ENCODE measurements around the gene HMBS.

HMBS gene

GRCh38 chr11:119078675-119079420, 5.8 kb upstream of the HMBS start:
- no peak overlapping the region for H3K4me3 ChIP-seq (ENCODE audit: low read depth, low read length)
- H3K9me3 ChIP-seq (ENCODE audit: control insufficient read depth, insufficient read depth, low read length), result no peaks in the 10 kb centered on the region
- peaks cover 42% of the 10 kb centered on the region for H3K36me3 ChIP-seq (ENCODE audit: control insufficient read depth, insufficient read depth, low read length)

DNA sequence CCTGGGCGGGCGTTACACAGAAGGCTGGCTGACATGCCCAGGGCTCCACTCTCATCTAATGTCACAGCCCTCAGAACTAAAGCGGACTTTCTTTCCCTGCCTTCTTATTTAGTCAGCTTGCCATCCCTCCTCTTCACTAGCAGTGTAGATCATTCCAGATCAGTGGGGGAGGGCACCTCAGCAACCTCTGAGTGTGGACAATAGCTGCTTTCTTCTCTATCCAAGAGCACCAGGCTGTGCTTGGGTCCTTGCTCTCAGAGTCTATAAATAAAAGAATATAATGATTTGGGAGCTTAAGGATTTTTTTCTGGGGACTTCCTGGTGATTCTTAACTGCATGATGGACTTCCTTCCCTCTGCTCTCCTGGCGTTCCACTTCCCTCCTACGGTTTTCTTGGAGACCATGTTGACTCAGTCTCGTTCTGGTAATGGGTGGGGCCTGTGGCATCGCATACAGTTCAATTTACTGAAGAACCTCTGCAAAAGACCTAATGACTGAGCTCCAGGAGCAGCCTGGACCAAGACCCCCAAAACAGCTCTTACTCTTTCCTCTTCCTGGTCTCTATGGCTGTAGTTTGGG, 2.9 kb upstream of the HMBS start:
- no peaks in the 10 kb centered on the region for H3K4me1 ChIP-seq (ENCODE audit: control insufficient read depth, insufficient read depth, low read length)
- no peak overlapping the region for H3K4me3 ChIP-seq (ENCODE audit: low read depth, low read length)
- H3K9me3 ChIP-seq (ENCODE audit: control insufficient read depth, insufficient read depth, low read length), result no peaks in the 10 kb centered on the region
- H3K27me3 ChIP-seq (ENCODE audit: control insufficient read depth, insufficient read depth, low read length), result no peaks in the 10 kb centered on the region
- peaks cover 37% of the 10 kb centered on the region for H3K36me3 ChIP-seq (ENCODE audit: control insufficient read depth, insufficient read depth, low read length)
- H3K9ac ChIP-seq (ENCODE audit: low read depth, low read length), result no peak overlapping the region

More at GRCh38 chr11:119078675-119079420, 5.8 kb upstream of the HMBS start:
- no peaks in the 10 kb centered on the region for H3K27me3 ChIP-seq (ENCODE audit: control insufficient read depth, insufficient read depth, low read length)
- H3K9ac ChIP-seq (ENCODE audit: low read depth, low read length), result no peak overlapping the region
- H3K4me1 ChIP-seq (ENCODE audit: control insufficient read depth, insufficient read depth, low read length), result no peaks in the 10 kb centered on the region

GRCh38 chr11:119085437-119085847, 761 bp downstream of the HMBS start:
- Histone ChIP-seq H3K4me3 (ENCODE audit: low read depth, low read length) (peak overlapping the region; percentile 83), H3K27me3 (ENCODE audit: control insufficient read depth, insufficient read depth, low read length) (no peaks in the 10 kb centered on the region)

DNA sequence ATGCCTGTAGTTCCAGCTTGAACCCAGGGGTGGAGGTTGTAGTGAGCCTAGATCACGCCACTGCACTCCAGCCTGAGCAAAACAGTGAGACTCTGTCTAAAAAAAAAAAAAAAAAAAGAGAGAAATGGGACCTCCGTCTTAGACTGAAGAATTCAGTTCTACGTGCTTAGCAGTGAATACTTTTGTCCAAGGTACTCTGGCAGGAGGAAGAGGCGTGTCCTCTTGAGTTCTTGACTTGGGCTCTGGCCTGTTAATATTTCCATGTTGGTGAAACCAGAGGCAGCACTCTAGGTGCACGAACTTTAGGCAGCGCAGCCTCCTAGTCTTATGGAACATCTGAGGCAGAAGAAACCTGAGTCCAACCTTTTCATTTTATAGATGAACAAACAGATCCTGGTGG, 2.4 kb downstream of the HMBS start:
- peaks cover 2% of the 10 kb centered on the region for H3K4me1 ChIP-seq (ENCODE audit: control insufficient read depth, insufficient read depth, low read length)
- no peak overlapping the region for H3K9ac ChIP-seq (ENCODE audit: low read depth, low read length)
- no peak overlapping the region for H3K4me3 ChIP-seq (ENCODE audit: low read depth, low read length)

More at GRCh38 chr11:119085437-119085847, 761 bp downstream of the HMBS start:
- H3K36me3 ChIP-seq (ENCODE audit: control insufficient read depth, insufficient read depth, low read length), result peaks cover 15% of the 10 kb centered on the region
- H3K4me1 ChIP-seq (ENCODE audit: control insufficient read depth, insufficient read depth, low read length), result no peaks in the 10 kb centered on the region
- H3K9ac ChIP-seq (ENCODE audit: low read depth, low read length), result peak overlapping the region; percentile 98
- no peaks in the 10 kb centered on the region for H3K9me3 ChIP-seq (ENCODE audit: control insufficient read depth, insufficient read depth, low read length)

GRCh38 chr11:119087747-119088241, 3.1 kb downstream of the HMBS start:
- Histone ChIP-seq H3K9me3 (ENCODE audit: control insufficient read depth, insufficient read depth, low read length) (no peaks in the 10 kb centered on the region), H3K27me3 (ENCODE audit: control insufficient read depth, insufficient read depth, low read length) (no peaks in the 10 kb centered on the region), H3K4me3 (ENCODE audit: low read depth, low read length) (no peak overlapping the region), H3K36me3 (ENCODE audit: control insufficient read depth, insufficient read depth, low read length) (peaks cover 6% of the 10 kb centered on the region), H3K4me1 (ENCODE audit: control insufficient read depth, insufficient read depth, low read length) (peaks cover 2% of the 10 kb centered on the region), H3K9ac (ENCODE audit: low read depth, low read length) (no peak overlapping the region)

More for the DNA sequence above, 2.4 kb downstream of the HMBS start:
- Histone ChIP-seq H3K9me3 (ENCODE audit: control insufficient read depth, insufficient read depth, low read length) (no peaks in the 10 kb centered on the region), H3K36me3 (ENCODE audit: control insufficient read depth, insufficient read depth, low read length) (peaks cover 6% of the 10 kb centered on the region), H3K27me3 (ENCODE audit: control insufficient read depth, insufficient read depth, low read length) (no peaks in the 10 kb centered on the region)

DNA sequence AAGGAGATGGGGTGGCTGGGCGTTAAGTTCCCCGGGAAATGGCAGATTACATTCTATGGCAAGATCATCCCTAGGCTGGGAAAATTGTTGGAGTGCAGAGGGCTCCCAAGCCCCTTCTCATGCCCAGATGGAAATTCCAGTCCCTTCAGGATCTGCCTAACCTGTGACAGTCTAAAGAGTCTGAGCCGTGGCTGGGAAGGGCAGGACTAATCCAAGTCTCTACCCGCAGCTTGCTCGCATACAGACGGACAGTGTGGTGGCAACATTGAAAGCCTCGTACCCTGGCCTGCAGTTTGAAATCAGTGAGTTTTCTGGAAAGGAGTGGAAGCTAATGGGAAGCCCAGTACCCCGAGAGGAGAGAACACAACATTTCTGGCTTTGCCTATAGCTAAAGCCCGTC, 3.7 kb downstream of the HMBS start:
- H3K4me3 ChIP-seq (ENCODE audit: low read depth, low read length), result no peak overlapping the region
- no peaks in the 10 kb centered on the region for H3K9me3 ChIP-seq (ENCODE audit: control insufficient read depth, insufficient read depth, low read length)
- peaks cover 10% of the 10 kb centered on the region for H3K36me3 ChIP-seq (ENCODE audit: control insufficient read depth, insufficient read depth, low read length)
- peaks cover 7% of the 10 kb centered on the region for H3K4me1 ChIP-seq (ENCODE audit: control insufficient read depth, insufficient read depth, low read length)
- no peak overlapping the region for H3K9ac ChIP-seq (ENCODE audit: low read depth, low read length)
- no peaks in the 10 kb centered on the region for H3K27me3 ChIP-seq (ENCODE audit: control insufficient read depth, insufficient read depth, low read length)

DNA sequence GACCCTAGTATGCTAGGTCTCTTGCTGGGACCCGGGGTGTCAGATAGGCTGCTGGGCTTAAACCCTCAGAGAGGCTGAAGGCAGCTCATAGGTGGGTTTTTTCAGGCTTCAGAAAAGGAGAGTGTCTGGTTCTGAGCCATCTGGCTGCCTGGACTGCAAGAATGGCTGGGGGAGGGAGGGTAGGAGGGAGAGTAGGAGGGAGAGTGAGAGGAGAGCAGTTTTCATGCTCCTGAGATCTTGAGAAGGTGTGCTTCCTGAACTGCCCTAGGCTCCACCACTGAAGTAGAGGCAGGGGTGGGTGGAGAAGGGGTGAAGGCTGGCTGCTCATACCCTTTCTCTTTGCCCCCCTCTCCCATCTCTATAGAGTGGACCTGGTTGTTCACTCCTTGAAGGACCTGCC, 4.6 kb downstream of the HMBS start:
- Histone ChIP-seq H3K27me3 (ENCODE audit: control insufficient read depth, insufficient read depth, low read length) (no peaks in the 10 kb centered on the region), H3K9me3 (ENCODE audit: control insufficient read depth, insufficient read depth, low read length) (no peaks in the 10 kb centered on the region), H3K4me1 (ENCODE audit: control insufficient read depth, insufficient read depth, low read length) (peaks cover 7% of the 10 kb centered on the region), H3K9ac (ENCODE audit: low read depth, low read length) (no peak overlapping the region), H3K36me3 (ENCODE audit: control insufficient read depth, insufficient read depth, low read length) (peaks cover 10% of the 10 kb centered on the region), H3K4me3 (ENCODE audit: low read depth, low read length) (no peak overlapping the region)

DNA sequence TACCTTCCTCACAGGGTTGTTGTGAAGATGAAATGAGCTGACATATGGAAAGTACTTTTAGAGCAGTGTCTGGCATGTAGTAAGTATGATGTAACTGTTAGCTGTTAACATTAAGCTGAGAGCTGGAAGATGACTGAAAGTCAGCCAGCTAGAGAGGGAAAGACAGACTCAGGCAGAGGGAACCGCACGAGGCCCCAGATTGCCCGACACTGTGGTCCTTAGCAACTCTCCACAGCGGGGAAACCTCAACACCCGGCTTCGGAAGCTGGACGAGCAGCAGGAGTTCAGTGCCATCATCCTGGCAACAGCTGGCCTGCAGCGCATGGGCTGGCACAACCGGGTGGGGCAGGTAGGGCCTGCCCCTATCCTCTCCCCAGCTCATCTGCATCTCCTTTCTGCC, 6.5 kb downstream of the HMBS start:
- Histone ChIP-seq H3K36me3 (ENCODE audit: control insufficient read depth, insufficient read depth, low read length) (peaks cover 10% of the 10 kb centered on the region), H3K4me1 (ENCODE audit: control insufficient read depth, insufficient read depth, low read length) (peaks cover 7% of the 10 kb centered on the region), H3K9me3 (ENCODE audit: control insufficient read depth, insufficient read depth, low read length) (no peaks in the 10 kb centered on the region), H3K4me3 (ENCODE audit: low read depth, low read length) (no peak overlapping the region), H3K27me3 (ENCODE audit: control insufficient read depth, insufficient read depth, low read length) (no peaks in the 10 kb centered on the region), H3K9ac (ENCODE audit: low read depth, low read length) (no peak overlapping the region)

DNA sequence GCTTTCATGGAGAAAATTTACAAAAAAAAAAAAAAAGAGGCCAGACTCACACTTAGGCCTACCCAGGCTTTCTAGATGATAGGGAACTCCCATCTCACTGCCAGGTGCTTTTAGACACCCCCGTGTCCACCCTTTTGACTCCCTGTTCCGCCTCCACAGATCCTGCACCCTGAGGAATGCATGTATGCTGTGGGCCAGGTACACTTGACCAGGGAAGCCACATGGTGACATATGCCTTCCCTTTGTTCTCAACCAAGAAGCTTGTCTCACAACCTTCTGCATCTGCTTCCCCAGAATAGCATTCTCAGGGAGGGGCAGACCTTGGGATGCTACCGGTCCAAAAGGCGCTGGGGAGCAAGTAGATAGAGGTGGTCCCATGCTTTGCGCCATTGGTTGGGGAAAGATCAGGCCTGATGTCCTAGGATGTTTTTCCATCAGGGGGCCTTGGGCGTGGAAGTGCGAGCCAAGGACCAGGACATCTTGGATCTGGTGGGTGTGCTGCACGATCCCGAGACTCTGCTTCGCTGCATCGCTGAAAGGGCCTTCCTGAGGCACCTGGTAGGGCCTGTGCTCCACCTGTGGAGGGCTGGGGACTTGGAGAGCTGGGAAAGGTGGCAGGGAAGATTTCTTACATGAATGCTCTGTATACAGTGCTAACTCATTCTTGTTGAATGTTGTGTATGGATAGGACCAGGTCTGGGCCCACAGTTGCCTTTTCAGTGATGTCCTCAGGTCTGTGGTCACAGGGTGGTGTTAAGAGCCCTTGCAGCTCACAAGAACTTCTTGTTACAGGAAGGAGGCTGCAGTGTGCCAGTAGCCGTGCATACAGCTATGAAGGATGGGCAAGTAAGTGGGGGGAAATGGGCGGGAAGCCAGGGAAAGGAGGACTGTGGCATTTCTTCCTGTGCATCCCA, 7.5 kb downstream of the HMBS start:
- H3K9me3 ChIP-seq (ENCODE audit: control insufficient read depth, insufficient read depth, low read length), result no peaks in the 10 kb centered on the region
- H3K27me3 ChIP-seq (ENCODE audit: control insufficient read depth, insufficient read depth, low read length), result no peaks in the 10 kb centered on the region
- H3K36me3 ChIP-seq (ENCODE audit: control insufficient read depth, insufficient read depth, low read length), result peaks cover 10% of the 10 kb centered on the region
- H3K4me3 ChIP-seq (ENCODE audit: low read depth, low read length), result peak overlapping the region; percentile 92
- no peak overlapping the region for H3K9ac ChIP-seq (ENCODE audit: low read depth, low read length)
- peaks cover 7% of the 10 kb centered on the region for H3K4me1 ChIP-seq (ENCODE audit: control insufficient read depth, insufficient read depth, low read length)

GRCh38 chr11:119092880-119093842, 8.5 kb downstream of the HMBS start:
- Histone ChIP-seq H3K4me1 (ENCODE audit: control insufficient read depth, insufficient read depth, low read length) (peaks cover 7% of the 10 kb centered on the region), H3K36me3 (ENCODE audit: control insufficient read depth, insufficient read depth, low read length) (peaks cover 20% of the 10 kb centered on the region), H3K27me3 (ENCODE audit: control insufficient read depth, insufficient read depth, low read length) (no peaks in the 10 kb centered on the region), H3K9me3 (ENCODE audit: control insufficient read depth, insufficient read depth, low read length) (no peaks in the 10 kb centered on the region), H3K4me3 (ENCODE audit: low read depth, low read length) (peak overlapping the region; percentile 92), H3K9ac (ENCODE audit: low read depth, low read length) (peak overlapping the region; percentile 99)

All from iPS-15b (cell line).